Activated CD4-positive, alpha-beta T cell treated with anti-CD3 and anti-CD28 coated beads, Interleukin-2, amount 50 U/mL, for 1 hour (primary cell): ENCODE measurements around the gene TCERG1L.

Source experiments
- DNase-seq: peaks from one replicate; pipeline ENCODE4 v3.0.0-alpha.2; 2020

TCERG1L gene

GRCh38 chr10:131093795-131094366 lies 217.6 kb downstream of the TCERG1L start:
- DNase-seq, result no peak

- DNase-seq, result no peak
These were observed 218.2 kb downstream of the TCERG1L start for GRCh38 chr10:131093346-131093745.

GRCh38 chr10:131092876-131093275 lies 218.6 kb downstream of the TCERG1L start:
- no peak for DNase-seq

GRCh38 chr10:131092386-131092785 lies 219.1 kb downstream of the TCERG1L start:
- DNase-seq, result no peak

GRCh38 chr10:131091682-131092081 lies 219.8 kb downstream of the TCERG1L start:
- no peak for DNase-seq

- no peak for DNase-seq
These were observed 220.5 kb downstream of the TCERG1L start for GRCh38 chr10:131090761-131091661.

- no peak for DNase-seq
These were observed 221.7 kb downstream of the TCERG1L start for GRCh38 chr10:131089861-131090260.

- no peak for DNase-seq
These were observed 222.4 kb downstream of the TCERG1L start for GRCh38 chr10:131089150-131089549.

- DNase-seq, result no peak
These were observed 222.9 kb downstream of the TCERG1L start for GRCh38 chr10:131088619-131089018.

GRCh38 chr10:131087464-131088215 lies 223.9 kb downstream of the TCERG1L start:
- no peak for DNase-seq

- DNase-seq, result no peak
These were observed 225.0 kb downstream of the TCERG1L start for GRCh38 chr10:131086511-131086910.

- DNase-seq, result no peak
These were observed 225.4 kb downstream of the TCERG1L start for GRCh38 chr10:131086094-131086493.

GRCh38 chr10:131085091-131085860 lies 226.2 kb downstream of the TCERG1L start:
- DNase-seq, result no peak

- DNase-seq, result no peak
These were observed 226.8 kb downstream of the TCERG1L start for GRCh38 chr10:131084791-131085090.

- no peak for DNase-seq
These were observed 227.4 kb downstream of the TCERG1L start for GRCh38 chr10:131083915-131084790.

- DNase-seq, result no peak
These were observed 228.5 kb downstream of the TCERG1L start for GRCh38 chr10:131082991-131083481.

- no peak for DNase-seq
These were observed 229.2 kb downstream of the TCERG1L start for GRCh38 chr10:131082201-131082850.

- DNase-seq, result no peak
These were observed 229.7 kb downstream of the TCERG1L start for GRCh38 chr10:131081786-131082185.

- DNase-seq, result no peak
These were observed 230.1 kb downstream of the TCERG1L start for GRCh38 chr10:131081376-131081775.

GRCh38 chr10:131080571-131080970 lies 230.9 kb downstream of the TCERG1L start:
- no peak for DNase-seq

GRCh38 chr10:131079314-131079713 lies 232.2 kb downstream of the TCERG1L start:
- no peak for DNase-seq
